Neural progenitor cell (in vitro differentiated cells): Measurements from ENCODE around the gene S100A10. TPM values are rescaled to one million over a fixed set of nuclear protein-coding genes. Genes with fewer than 3 reads are reported as not detected.

ENCODE experiments used
- DNase-seq: peaks from one replicate; pipeline ENCODE4 v3.0.0-alpha.2; 2016; ENCODE audit warnings: low spot score
- H2AFZ ChIP-seq: fragments of 200-600 bp; sonication (generic); replicated peaks from 2 replicates; pipeline ENCODE4 v1.6.1; 2016; ENCODE audit warnings: antibody characterized with exemption
- H3F3A ChIP-seq: fragments of 200-600 bp; sonication (generic); 2 replicates; pipeline ENCODE4 v1.6.1; 2016; ENCODE audit warnings: antibody characterized with exemption, low read depth
- H3K27ac ChIP-seq: fragments of 200-600 bp; sonication (generic); 2 replicates; pipeline ENCODE4 v1.5.1; 2016; ENCODE audit warnings: mild to moderate bottlenecking
- H3K27me3 ChIP-seq: fragments of 200-600 bp; sonication (generic); 2 replicates; pipeline ENCODE4 v1.6.1; 2016; ENCODE audit warnings: mild to moderate bottlenecking, moderate library complexity
- H3K36me3 ChIP-seq: fragments of 200-600 bp; sonication (generic); 2 replicates; pipeline ENCODE4 v1.5.1; 2016
- H3K4me1 ChIP-seq: fragments of 200-600 bp; sonication (generic); 2 replicates; pipeline ENCODE4 v1.6.1; 2016; ENCODE audit warnings: mixed run types
- H3K4me2 ChIP-seq: fragments of 200-600 bp; sonication (generic); 2 replicates; pipeline ENCODE4 v1.6.1; 2016
- H3K4me3 ChIP-seq: fragments of 200-600 bp; sonication (generic); 2 replicates; pipeline ENCODE4 v1.5.1; 2016
- H3K79me2 ChIP-seq: fragments of 200-600 bp; sonication (generic); 2 replicates; pipeline ENCODE4 v1.6.1; 2016; ENCODE audit warnings: low read depth
- H3K9ac ChIP-seq: fragments of 200-600 bp; sonication (generic); 2 replicates; pipeline ENCODE4 v1.6.1; 2016
- H3K9me3 ChIP-seq: fragments of 200-600 bp; sonication (generic); 2 replicates; pipeline ENCODE4 v1.5.1; 2016; ENCODE audit warnings: low read depth
- H4K20me1 ChIP-seq: fragments of 200-600 bp; sonication (generic); 2 replicates; pipeline ENCODE4 v1.6.1; 2016; ENCODE audit warnings: low read depth
- H3K27ac Mint-ChIP-seq: 3 replicates; pipeline ENCODE4 v1.8.0; 2021; ENCODE audit warnings: mixed read lengths
- H3K27me3 Mint-ChIP-seq: 2 replicates; pipeline ENCODE4 v1.8.0; 2022; ENCODE audit warnings: low read depth, mild to moderate bottlenecking, inconsistent platforms, moderate library complexity, mixed read lengths; ENCODE audit not compliant: insufficient read depth
- H3K36me3 Mint-ChIP-seq: 3 replicates; pipeline ENCODE4 v1.8.0; 2021; ENCODE audit warnings: mixed read lengths
- H3K4me1 Mint-ChIP-seq: 3 replicates; pipeline ENCODE4 v1.8.0; 2021; ENCODE audit warnings: mixed read lengths
- H3K4me3 Mint-ChIP-seq: 3 replicates; pipeline ENCODE4 v1.8.0; 2021; ENCODE audit warnings: mild to moderate bottlenecking, moderate library complexity, mixed read lengths
- H3K9me3 Mint-ChIP-seq: 3 replicates; pipeline ENCODE4 v1.8.0; 2020; ENCODE audit warnings: mixed read lengths
- EZH2 ChIP-seq: fragments of 200-600 bp; sonication (generic); IDR thresholded peaks from 2 replicates; pipeline ENCODE4 v1.6.1; 2017; ENCODE audit warnings: antibody characterized with exemption, mild to moderate bottlenecking, moderate library complexity
- EZH2phosphoT487 ChIP-seq: fragments of 200-600 bp; sonication (generic); IDR thresholded peaks from 2 replicates; pipeline ENCODE4 v1.6.1; 2017; ENCODE audit warnings: antibody characterized with exemption
- total RNA-seq: library from RNA; depleted of rRNA; stranded (reverse); fragments of >200 nt; gene quantifications from 2 replicates; pipeline ENCODE4 v1.2.3, GENCODE V29; 2015; ENCODE audit warnings: low replicate concordance
- TF ChIP-seq, protein P1 (sequence below): fragments of 200-600 bp; sonication (generic); IDR thresholded peaks from 2 replicates; pipeline ENCODE4 v1.5.1; 2017; ENCODE audit warnings: antibody characterized with exemption, mild to moderate bottlenecking

Gene S100A10, protein sequence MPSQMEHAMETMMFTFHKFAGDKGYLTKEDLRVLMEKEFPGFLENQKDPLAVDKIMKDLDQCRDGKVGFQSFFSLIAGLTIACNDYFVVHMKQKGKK
- total RNA-seq, result 0.54 and 1.1 TPM in 2 replicates

DNA sequence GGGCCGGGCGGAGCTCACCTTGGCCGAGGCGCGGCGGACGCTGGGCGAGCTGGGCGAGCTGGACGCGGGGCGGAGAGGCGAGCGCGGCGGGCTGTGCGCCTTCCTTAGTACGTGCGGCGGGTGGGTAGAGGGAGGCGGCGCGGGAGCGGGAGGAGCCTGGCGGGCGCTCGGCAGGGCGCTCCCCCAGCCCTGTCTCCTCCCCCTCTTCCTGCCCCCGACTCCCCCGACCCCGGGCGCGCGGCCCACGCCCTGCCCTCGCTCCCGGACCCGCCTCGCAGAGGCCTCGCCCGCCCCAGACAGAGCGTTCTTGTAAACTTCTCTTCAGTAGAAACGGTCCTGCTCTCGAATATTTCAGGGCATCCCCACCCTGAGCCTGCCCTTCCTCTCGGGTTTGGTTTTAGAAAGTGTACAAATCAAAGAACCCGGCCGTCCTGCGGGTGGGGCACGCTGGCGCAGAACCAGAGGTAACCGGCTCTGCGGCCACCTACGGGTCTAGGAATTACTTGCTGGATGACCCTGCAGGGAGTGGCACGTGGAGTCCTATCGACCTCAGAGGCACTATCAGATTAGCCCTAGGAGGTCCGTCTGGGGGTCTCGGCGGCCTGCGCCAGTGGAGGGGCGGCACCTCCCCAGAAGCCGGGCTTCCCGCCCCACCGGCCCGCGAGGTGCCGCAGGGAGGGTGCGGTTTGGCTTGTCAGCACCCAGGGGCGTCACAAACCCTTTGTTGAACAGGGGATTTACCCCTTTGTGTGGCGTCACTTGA is at the start of gene S100A10:
Gene S100A10 (minus strand): TSS at position 126 of the 763 bp plus-strand sequence. CDS start 7,629 bp downstream, outside the sequence.
- Histone ChIP-seq H3K36me3 (no peaks in the 10 kb centered on the region), H3K79me2 (no peaks in the 10 kb centered on the region), H3K9me3 (no peaks in the 10 kb centered on the region), H3K4me3 (peak within 1 kb of the TSS; percentile 59), H3K27me3 (peaks cover 96% of the 10 kb centered on the region), H3F3A (peaks cover 38% of the 10 kb centered on the region), H4K20me1 (peaks cover 38% of the 10 kb centered on the region), H2AFZ (peak within 1 kb of the TSS; percentile 81), H3K4me1 (peaks cover 12% of the 10 kb centered on the region), H3K27ac (no peak within 1 kb of the TSS), H3K4me2 (peak within 1 kb of the TSS; percentile 89), H3K9ac (no peak within 1 kb of the TSS)
- no peaks in the 10 kb centered on the region for H3K36me3 Mint-ChIP-seq
- peak within 1 kb of the TSS; percentile 87 for H3K4me3 Mint-ChIP-seq
- DNase-seq, result peak; percentile 75
- peaks cover 40% of the 10 kb centered on the region for H3K27me3 Mint-ChIP-seq
- H3K9me3 Mint-ChIP-seq, result no peaks in the 10 kb centered on the region
- H3K27ac Mint-ChIP-seq, result no peak within 1 kb of the TSS
- TF ChIP-seq EZH2phosphoT487, result peak; percentile 46
- TF ChIP-seq, protein P1, sequence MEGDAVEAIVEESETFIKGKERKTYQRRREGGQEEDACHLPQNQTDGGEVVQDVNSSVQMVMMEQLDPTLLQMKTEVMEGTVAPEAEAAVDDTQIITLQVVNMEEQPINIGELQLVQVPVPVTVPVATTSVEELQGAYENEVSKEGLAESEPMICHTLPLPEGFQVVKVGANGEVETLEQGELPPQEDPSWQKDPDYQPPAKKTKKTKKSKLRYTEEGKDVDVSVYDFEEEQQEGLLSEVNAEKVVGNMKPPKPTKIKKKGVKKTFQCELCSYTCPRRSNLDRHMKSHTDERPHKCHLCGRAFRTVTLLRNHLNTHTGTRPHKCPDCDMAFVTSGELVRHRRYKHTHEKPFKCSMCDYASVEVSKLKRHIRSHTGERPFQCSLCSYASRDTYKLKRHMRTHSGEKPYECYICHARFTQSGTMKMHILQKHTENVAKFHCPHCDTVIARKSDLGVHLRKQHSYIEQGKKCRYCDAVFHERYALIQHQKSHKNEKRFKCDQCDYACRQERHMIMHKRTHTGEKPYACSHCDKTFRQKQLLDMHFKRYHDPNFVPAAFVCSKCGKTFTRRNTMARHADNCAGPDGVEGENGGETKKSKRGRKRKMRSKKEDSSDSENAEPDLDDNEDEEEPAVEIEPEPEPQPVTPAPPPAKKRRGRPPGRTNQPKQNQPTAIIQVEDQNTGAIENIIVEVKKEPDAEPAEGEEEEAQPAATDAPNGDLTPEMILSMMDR, result peak; percentile 4
- peak; percentile 49 for TF ChIP-seq EZH2
- peaks cover 22% of the 10 kb centered on the region for H3K4me1 Mint-ChIP-seq

DNA sequence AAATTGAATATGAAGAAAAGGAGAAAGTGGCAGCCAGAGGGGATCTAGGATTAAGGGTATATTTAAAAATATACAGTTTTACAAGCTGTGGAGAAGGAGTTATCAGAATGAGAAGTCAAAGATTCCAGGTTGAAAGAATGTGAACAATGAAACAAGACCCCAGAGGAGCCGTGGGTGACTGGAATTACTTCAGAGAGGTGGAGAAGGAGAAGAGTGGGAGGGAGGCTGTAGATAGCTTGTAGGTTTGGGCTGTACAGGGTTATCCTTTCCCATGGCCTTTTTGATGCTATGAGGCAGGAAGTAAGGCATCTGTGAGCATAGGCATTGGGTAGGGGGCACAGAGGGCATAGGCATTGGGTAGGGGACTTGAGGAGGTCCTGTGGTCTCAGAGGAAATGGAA is 48.4 kb upstream of the S100A10 start:
- Histone ChIP-seq H3K27me3 (peaks cover 28% of the 10 kb centered on the region), H3K9ac (no peak overlapping the region), H2AFZ (no peak overlapping the region), H4K20me1 (no peaks in the 10 kb centered on the region), H3F3A (no peaks in the 10 kb centered on the region), H3K79me2 (no peaks in the 10 kb centered on the region), H3K27ac (no peak overlapping the region), H3K4me3 (no peak overlapping the region), H3K36me3 (no peaks in the 10 kb centered on the region), H3K4me2 (no peak overlapping the region), H3K4me1 (peaks cover 8% of the 10 kb centered on the region), H3K9me3 (no peaks in the 10 kb centered on the region)
- no peak overlapping the region for H3K4me3 Mint-ChIP-seq
- no peak overlapping the region for H3K27ac Mint-ChIP-seq
- TF ChIP-seq, protein P1, result no peak
- TF ChIP-seq EZH2phosphoT487 (no peak), EZH2 (no peak)
- no peak for DNase-seq
- no peaks in the 10 kb centered on the region for H3K9me3 Mint-ChIP-seq
- peaks cover 8% of the 10 kb centered on the region for H3K27me3 Mint-ChIP-seq
- H3K36me3 Mint-ChIP-seq, result no peaks in the 10 kb centered on the region
- H3K4me1 Mint-ChIP-seq, result peaks cover 3% of the 10 kb centered on the region

DNA sequence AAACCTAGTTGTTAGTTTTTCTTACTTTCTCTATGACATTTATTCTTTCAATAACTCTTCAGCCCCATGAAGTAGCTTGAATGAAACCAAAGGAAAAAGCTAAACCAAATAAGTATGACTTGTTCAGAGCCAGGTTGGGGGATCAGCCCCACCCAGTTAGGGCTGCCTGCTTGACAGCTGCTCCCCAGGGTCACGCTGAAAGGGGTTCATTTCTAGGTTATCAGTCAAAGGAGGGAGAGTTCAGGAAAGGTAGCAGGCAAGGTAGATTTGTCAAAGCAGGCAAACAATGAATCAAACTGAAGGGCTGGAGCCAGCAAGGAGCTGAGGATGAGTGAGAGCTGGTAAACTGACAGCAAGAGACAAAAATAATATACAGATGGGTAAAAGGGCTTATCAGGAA is 46.2 kb upstream of the S100A10 start:
- H4K20me1 ChIP-seq, result no peaks in the 10 kb centered on the region
- no peak overlapping the region for H3K27ac Mint-ChIP-seq
- no peak for DNase-seq
- H3K9ac ChIP-seq, result no peak overlapping the region
- peaks cover 11% of the 10 kb centered on the region for H3F3A ChIP-seq
- H3K36me3 Mint-ChIP-seq, result no peaks in the 10 kb centered on the region
- no peaks in the 10 kb centered on the region for H3K36me3 ChIP-seq
- no peaks in the 10 kb centered on the region for H3K9me3 ChIP-seq
- H3K27me3 ChIP-seq, result peaks cover 49% of the 10 kb centered on the region
- peaks cover 19% of the 10 kb centered on the region for H3K27me3 Mint-ChIP-seq
- no peaks in the 10 kb centered on the region for H3K9me3 Mint-ChIP-seq
- H2AFZ ChIP-seq, result no peak overlapping the region
- TF ChIP-seq EZH2 (no peak), EZH2phosphoT487 (no peak)
- TF ChIP-seq, protein P1, result no peak
- H3K4me1 Mint-ChIP-seq, result peaks cover 19% of the 10 kb centered on the region
- H3K79me2 ChIP-seq, result no peaks in the 10 kb centered on the region
- H3K4me3 Mint-ChIP-seq, result no peak overlapping the region
- no peak overlapping the region for H3K4me3 ChIP-seq
- H3K27ac ChIP-seq, result no peak overlapping the region
- peaks cover 20% of the 10 kb centered on the region for H3K4me1 ChIP-seq
- H3K4me2 ChIP-seq, result no peak overlapping the region
